Activated T-helper 9 cell treated with anti-CD3 and anti-CD28 coated beads, Interleukin-2, amount 50 U/mL, for 16 hours (primary cell): ENCODE results near the gene CHCHD6.

Source experiments
- DNase-seq: peaks from one replicate; pipeline ENCODE4 v3.0.0-alpha.2; 2020; ENCODE audit warnings: low read depth

The CHCHD6 gene, protein sequence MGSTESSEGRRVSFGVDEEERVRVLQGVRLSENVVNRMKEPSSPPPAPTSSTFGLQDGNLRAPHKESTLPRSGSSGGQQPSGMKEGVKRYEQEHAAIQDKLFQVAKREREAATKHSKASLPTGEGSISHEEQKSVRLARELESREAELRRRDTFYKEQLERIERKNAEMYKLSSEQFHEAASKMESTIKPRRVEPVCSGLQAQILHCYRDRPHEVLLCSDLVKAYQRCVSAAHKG

DNA sequence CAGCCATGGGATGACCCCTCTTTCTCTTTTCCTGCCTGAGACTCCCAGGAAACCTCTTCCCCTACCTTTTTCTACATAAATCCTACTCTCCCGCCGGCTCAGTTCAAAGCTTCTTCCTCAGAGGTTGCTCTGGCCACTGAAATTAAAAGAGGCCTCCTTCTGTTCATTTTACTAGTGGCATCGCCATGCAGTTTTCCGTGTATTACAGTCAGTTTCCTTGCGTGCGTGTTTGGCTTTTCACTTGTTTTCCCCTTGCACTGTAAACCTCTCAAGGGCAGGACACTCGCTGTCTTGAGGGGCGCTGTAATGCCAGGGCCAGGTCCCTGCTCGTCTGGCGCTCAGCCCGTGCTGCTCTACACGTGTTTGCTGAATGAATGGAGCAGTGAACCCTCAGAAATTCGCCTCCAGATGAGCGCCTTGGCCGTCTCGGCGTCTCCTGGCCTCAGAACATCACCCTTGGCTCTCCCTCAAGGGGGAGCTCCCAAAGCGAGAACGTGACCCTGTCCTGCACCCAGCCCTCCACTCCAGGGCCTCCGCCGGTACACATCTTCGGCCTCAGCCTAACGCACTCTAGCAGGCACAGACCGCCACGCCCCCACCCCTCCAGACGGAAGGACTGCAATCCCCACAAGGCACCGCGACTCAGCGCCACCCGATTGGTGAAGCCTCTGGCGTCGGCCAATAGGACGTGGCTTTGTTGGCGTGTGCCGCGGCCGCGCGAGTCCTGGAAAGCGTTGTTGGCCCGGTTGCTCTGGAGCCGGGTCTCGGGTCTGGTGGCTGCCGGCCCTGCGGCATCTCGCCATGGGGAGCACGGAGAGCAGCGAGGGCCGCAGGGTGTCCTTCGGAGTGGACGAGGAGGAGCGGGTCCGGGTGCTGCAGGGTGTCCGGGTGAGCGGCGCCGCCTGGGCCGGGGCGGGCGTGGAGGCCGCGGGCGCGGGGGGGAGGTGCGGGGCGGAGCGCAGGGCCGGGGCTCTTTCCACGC lies at the start of gene CHCHD6:
CHCHD6 (plus strand) TSS at position 729 of the 982 bp plus-strand sequence; CDS start at position 802, 73 bp downstream.
- DNase-seq: peak; percentile 94

DNA sequence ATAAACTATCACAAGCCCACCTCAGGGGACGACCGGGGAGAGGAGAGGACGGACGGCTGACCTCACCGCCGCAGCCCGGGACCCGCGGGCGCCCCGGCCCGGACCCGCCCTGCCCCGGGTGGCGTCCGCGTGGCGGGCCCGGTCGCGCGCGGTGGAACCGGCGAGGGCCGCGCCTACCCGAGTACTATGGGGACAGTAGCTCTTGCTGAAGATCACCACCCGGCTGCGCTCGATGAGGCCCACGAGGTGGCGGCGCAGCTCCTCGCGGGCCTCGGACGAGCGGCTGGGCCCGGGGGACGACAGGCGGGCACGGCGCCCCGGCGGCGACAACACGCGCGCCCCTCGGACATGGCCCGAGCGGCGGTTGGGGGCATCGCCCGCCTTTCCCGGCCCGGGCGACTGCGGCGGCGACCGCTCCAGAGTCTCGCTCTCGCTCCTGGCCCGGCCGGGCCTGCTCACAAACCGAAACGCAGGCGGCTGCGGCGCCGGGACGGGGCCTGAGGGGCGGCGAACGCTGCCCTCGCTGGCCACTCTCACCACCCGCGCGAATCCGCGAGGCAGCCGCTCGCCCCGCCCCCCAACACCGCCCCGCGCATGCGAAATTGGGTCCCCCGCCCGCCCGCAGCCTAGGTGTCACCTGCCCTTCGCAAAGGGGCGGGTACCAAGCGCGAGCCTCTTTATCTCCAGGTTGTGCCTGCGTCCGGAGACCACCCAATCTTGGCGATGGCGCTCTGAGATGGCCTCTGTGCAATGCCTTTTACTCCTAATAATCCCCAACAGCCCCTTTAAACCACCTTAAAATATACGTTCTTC lies 49.3 kb upstream of the CHCHD6 start, which contains the start of gene TXNRD3:
TXNRD3 (minus strand) TSS at position 554 of the 813 bp plus-strand sequence.
- peak; percentile 65 for DNase-seq

DNA sequence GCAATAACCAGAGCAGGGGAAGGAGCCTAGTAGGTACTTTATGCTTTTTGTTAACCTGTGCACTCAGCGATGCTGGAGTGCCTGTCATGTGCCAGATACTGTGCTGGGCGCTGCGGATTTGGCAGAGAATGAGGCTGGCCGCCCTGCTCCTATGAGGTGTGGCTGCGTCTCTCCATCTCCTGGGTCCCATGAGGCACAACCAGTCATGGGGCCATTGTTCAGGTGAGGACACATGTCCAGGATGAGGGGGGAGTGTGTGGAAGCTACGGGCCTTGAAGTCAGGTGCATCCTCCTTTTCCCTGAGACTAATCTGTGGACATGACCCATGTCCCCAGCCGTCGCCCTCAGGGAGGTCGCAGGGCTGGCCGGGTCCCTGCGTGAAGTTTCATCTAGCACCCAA lies 48.2 kb upstream of the CHCHD6 start:
- no peak for DNase-seq

DNA sequence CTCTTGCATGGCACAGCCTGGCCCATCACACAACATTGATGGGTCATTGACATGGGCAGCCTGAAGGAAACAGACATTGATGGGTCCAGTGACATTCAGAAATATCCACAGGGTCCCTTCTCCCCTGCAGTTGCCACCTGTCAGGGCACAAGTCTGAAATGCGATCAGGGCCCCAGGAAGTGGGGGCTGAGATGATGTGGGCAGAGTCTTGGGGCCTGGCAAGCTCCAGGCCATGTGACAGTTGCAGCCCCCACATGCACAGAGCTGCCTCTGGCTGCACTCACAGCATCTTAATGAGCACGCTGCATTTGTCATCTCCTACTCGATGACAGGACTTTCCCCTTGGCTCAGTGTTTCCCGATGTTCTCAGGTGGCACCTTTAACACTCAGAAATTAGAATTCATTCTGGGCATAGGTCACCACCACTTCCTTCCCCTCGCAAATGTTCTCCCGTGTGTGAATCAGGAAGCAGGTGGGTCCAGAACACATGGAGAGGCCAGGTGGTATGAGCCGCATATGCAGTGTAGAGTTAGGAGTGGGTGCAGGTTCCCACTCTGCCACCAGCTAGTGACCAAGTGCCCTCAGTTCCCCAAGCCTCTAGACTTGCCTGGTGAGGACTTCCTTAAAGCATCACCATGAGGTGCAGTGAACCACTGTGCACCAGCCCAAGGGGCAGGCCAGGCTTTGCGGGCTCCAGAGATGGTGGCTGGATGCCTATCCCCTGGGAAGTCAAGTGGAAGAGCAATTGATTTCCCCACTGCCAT lies 47.5 kb upstream of the CHCHD6 start:
- DNase-seq: no peak

DNA sequence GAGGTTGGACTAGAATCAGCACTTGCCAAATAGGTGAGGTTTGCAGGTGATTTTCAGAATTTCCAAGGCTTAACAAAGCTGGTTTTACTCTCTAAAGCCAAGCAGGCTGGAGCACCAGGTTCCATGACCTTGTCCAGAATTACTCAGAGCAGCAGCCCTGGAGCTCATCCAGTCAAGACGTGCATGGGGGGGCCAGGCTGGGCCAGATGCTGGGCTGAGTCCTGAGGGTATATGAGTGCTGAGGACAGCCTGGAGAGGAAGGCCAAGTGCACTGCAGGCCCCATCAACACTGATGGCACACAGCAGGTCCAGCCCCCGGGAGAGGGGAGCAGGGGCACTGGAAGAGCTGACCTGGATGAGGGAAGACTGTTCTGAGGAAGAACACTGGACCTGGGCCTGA lies 46.1 kb upstream of the CHCHD6 start:
- DNase-seq: no peak

DNA sequence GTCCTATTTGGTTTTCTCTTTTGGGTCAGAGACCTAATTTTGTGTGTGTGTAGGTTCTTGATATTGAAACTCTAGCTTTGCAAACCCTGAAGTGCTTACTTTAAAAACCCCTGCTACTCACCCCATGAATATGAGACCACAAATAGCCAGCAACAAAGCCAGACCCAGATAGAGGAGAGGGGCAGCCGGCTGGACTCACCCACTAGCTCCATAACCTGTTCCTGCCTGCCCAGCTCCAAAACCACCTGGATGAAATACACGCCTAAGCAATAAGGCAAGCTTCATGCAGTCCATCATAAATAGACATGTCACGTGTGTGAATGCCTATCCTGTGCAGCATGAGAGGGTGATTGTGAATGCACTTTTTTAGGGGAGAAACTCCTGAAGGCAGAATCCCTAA lies 45.5 kb upstream of the CHCHD6 start:
- DNase-seq: no peak

DNA sequence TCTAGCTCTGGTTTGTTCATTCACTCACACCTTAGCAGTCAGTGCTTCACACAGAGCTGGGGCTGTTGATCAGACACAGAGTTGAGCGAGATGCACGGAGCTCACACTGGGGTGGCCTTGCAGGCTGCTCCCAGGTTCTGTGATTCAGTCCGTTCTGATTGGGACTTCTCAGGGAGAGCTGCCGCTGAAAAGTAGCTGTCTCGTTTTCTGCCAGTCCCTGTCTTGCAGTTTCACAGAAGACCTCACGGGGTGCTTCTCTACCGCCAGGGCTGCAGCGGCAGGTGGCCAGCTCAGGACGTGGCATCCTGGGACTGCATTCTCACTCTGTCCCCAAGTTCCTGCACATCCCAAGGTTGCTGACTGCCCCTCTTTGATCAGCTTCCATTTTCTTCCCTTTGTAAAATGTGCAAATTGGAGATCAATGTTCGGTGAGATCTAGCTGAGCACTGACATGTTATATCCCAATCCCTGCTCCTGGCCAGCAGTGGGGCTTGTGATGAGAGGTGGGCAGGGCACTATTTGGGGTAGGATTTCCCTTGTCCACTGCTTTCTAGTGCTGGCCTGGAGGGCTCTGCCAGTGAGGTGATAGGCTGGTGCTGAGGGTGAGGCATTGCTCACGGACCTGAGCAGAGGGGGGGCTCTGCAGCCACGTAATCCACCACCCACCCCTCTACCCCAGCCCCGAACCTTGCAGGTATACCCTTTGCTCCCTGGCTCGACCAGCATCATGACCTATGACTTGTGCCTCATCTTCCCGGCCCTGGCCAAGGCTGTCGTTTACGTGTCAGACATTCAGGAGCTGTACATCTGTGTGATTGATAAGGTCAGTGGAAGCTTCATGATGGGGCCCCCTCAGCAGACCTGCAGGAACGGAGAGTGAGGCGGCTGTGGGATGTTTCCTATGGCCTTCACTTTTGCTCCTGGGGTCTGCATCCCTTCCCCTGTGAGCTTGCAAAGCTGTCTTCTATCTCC lies 43.8 kb upstream of the CHCHD6 start:
- no peak for DNase-seq

DNA sequence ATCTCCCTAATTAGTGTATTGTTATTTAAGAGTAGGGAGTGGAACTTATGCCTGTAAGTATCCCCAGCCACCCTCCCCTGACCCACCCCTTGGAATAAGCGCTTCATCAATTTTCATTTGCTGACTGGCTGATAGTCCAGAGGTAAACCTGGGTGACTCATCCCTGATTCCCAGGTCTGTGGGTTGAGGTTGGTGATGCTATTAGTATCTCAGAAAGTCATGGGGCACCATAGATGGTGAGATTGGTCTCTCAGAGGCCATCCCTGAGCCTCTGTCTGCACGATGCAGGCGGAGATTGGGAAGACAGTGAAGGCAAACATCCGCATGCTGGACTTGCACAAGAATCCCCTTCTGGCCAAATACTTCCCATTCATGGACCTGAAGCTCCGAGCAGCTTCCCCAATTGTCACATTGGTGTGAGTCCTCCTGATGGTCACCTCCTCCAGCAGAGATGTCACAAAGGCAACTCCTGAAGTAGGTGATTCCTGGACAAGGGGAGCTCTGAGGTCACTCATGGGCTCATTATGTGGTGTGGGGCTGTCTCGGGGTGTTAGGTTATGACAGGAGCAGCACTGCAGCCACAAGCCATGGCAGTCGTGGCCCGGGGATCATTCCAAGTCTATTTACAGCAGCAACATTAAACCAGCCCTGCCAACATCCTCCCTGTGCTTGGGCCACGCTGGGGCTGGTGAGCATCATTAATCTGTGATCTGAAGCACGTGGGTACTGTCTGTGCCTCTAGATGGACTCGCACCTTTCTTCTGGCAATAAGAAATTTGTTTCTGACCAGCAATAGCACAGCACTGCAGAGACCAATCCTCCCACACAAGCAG lies 42.3 kb upstream of the CHCHD6 start:
- DNase-seq: no peak

DNA sequence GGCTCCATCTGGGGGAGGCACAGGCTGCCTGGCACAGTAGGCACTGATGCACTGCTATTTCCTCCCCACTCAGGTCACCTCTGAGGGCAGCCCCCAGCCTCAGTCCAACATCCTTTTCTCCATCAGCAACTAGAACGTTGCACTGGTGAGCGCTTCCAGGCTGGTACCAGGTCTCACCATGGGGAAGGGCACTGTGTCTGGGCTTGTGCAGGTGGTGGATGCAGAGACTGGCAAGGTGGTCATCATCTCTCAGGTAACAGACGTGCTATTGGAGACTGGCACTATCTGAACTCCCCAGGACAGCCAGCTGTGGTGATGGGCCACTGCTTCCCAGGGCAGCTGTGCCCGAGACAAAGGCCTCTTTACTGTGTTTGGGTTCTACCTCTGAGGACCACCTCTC lies 40.8 kb upstream of the CHCHD6 start:
- DNase-seq: no peak

DNA sequence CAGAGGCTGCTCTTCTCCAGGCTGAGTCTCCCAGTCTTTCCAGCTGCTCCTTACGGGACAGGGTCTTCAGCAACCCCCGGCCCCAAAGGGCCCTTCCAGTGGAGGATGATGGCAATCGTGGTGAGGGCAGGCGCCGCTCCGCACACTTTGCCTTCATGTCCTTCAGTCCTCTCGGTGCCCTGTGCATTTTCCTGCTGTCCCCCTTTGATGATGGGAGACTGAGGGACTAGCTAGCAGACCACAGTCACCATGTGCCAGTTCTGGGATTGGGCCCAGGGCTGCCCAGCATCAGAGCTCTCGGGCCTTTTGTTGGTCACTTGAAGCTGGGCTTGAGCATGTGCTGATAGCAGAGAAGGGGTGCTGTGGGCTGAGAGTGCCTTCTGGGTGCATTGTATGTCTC lies 40.3 kb upstream of the CHCHD6 start:
- DNase-seq: no peak

DNA sequence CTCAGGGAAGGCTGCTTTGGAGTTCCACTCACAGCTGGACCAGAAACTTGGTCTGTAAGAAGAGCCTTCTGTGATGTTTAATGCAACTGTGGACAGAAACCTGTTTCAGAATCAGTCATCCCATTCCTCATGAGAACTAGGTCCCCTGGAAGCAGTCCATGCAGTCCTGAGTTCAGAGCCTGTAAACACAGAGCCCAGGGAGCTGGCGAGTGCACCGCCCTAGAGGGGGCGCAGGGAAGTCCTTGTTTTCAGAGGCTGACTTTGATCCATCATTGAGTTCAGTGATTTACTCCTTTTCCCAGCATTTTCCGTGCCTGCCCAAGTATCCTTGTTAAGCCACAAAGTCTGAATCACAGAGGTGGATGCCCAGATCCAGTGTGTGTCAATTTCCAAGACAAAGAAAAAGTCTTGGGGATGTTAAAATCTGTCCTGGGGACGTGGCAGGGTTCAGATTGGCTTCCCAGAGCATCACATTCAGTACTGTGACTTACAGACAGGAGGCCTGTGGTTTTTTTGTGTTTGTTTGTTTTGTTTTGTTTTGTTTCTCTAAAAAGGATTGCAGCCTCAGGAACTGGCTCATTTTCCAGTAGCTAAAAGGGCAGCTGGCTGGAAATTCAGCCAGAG lies 39.3 kb upstream of the CHCHD6 start:
- DNase-seq: no peak

DNA sequence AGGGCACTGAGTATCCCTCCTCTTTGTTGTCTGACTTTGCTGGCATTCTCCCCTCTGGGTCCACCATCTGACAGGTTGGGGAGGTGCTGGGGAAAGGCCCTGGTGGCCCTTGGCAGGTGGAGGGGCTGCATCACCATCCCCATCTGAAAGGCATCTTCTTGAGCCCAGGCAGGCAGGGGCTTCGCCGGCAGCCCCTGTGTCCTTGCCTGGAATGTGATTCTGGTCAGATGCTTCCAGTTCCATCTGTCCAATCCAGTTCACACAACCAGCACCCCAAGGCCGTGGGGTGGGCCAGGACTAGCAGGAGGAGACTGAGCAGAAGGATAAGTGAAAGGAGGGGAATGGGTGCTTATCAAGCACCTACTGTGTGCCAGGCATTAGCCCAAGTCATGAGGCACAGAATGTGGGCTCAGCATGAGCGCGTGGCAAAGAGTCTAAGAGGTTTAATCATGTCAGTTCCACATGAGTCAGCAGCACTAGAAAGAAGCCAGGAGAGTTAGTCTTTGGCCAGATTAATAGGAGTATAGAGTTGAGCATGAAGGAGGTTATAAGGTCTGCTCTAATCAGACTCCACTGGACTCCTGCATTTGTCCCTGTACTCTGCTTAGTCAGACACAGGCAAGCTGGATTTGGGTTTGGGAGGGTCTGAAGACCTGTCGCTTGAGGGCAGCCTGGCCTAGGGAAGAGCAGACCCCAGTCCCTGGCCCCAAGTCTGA lies 38.7 kb upstream of the CHCHD6 start:
- DNase-seq: no peak

DNA sequence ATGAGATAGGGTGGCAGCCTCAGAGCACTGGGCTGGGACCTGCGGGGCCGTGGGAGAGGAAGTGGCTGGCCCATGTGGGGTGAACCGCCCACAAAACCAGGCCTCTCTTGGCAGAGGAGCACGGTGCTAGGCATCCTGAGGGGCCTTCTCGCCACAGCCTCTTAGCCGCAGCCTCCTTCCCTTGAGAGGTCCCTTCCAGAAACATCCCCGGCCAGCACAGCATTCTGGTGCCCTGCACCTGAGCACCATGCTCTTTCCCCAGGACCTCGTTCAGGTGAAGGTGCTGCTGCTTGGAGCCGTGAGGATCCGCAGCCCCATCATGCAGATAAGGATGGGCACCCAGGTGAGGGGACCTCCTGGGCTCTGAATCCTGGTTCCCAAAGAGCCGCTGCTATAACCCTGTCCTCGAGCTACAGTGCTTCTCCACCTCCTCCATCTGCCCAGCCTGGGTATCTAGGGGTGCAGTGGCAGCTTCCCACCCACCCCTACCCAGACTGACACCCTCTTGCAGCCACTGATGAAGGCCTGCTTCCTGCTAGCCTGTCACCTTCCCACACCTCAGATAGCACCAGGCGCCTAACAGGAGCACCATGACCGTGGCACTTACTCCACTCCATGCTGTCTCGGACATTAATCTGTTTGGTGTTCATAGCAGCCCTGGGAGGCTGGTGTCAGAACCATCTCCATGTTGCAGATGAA lies 37.9 kb upstream of the CHCHD6 start:
- no peak for DNase-seq

DNA sequence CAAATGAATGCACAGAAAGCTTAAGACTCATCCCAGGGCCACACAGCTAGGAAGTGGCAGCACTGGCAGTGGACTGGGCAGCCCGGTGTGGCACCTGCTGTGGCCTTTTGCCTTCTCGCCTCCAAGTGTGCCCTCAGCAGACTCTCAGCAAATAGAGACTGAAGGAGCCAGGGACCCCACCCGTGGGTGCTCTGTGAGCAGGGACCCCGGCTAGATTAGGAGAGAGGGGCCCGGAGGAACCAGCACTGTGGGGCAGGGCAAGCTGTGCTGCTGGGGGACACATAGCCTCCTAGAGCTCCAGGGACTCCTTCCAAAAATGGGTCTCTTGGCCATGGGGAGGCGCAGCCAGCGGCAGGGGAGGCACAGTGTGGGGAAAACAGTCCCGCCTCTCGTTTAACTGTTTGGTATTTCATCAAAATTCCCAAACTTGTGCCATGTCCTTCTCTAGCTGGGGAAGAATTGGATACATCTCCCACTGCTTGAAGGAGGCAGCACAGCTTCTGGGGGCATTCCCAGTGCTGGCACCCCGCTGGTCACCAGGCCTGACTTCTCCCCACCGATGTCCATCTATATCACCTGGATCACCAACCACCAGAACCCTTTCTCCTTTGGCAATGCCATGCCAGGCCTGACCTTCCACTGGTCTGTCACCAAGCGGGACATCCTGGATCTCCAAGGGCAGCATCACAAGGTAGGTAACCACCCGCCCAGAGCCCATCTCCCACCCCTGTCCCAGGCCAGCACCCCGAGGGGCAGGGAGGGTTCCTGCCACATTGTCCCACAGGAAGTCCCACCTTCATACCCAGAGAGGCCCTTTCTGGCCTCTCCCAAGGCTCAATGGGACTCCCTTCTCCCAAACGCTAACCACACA lies 37.1 kb upstream of the CHCHD6 start:
- no peak for DNase-seq

DNA sequence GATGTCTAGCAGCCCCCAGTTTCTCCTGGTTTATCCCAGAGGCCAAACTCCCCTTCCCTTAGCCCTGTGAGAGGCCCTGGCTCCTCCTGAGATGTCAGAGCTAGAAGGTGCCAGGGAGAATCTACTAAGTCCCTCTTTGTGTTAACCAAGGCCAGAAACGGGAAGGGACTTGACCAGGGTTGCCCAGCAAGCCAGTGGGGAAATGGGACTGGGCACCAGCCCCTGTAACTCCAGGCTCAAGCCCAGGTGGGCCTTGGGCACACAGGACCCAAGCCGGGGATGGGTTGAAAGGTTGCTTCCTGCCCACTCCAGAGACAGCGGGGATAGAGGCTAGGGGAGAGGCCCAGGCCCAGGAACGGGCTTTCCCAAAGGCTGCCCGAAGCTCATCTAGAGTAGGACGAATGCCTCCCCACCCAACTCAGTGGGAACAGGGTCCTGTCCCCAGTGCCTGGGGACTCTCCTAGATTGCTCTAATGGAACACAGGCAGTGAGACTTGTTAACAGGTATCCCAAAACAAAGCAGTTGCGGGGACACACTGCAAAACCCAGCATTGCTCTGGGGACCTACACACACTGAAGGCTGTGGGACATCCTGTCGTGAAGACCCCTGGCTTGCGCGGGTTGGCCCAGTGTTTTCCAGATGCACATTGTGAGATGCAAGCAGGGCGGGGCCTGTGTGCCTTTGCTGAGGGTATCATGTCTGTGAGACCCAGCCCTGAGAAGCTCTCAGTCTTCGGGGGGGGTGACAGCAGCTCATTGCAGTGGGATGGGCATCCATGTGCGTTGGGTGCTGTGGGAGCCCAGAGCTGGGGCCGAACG lies 36.2 kb upstream of the CHCHD6 start:
- no peak for DNase-seq
